GM10266 (cell line): ENCODE results near the gene ACP2.
"Not testable (repeated sequence)": the region's sequence is repeated elsewhere in the genome, so short reads cannot be mapped to it uniquely, and the experiment has no call there.

Experiments
- DNase-seq: peaks from one replicate; pipeline ENCODE4 v3.0.0; 2012; ENCODE audit errors: extremely low spot score
- CTCF ChIP-seq: IDR thresholded peaks from 2 replicates; pipeline ENCODE4 v1.5.1; 2012; ENCODE audit warnings: mild to moderate bottlenecking, low read depth; ENCODE audit not compliant: control insufficient read depth, insufficient read depth; ENCODE audit errors: missing control alignments

ACP2 gene

GRCh38 chr11:47192111-47192510 is 56.5 kb downstream of the ACP2 start:
- no peak for DNase-seq

GRCh38 chr11:47191137-47191536 is 57.5 kb downstream of the ACP2 start:
- not testable (repeated sequence) for DNase-seq

More at GRCh38 chr11:47192111-47192510, 56.5 kb downstream of the ACP2 start:
- TF ChIP-seq CTCF: no peak
